ENCODE data around the gene ABCA2.
"Not testable (repeated sequence)": the region's sequence is repeated elsewhere in the genome, so short reads cannot be mapped to it uniquely, and the experiment has no call there.

ABCA2 gene

DNA sequence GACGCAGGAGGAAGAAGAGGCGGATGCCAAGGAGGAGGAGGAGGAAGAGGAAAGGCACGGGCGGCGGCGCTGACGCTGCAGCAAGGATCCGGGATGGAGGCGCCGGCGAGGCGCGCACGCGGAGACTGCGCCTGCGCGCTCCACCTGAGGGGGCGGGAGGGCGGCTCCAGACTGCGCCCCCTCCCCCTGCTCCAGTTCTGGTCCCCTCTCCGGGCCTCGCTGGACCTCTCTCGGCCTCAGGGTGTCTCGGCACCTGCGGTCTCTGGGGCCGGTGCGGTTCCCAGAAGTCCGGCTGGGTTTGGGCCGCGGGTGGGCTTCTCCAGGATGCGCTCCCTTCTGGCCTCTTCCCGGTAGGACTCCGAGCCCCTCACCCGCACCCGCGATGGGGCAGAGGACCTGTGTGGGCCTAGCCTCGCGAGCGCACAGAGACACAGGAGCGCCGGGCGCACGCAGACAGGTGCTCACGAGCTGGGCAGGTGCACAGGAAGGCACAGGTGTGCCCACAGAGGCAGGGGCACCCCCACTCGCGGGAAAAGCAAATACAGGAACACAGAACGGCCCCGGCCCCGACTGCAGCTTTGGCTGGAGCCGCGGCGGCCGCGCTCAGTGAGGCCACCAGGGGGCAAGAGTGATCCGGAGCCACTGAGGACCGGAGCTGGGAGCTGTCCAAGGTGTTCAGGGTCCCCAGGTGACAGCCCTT, 18.2 kb upstream of the ABCA2 start, which contains the start of gene NPDC1:
Gene NPDC1, minus strand, starts transcription at position 90 of the 700 bp plus-strand sequence. CDS start 188 bp downstream, outside the sequence.
- DNase-seq: peak; percentile 83

DNA sequence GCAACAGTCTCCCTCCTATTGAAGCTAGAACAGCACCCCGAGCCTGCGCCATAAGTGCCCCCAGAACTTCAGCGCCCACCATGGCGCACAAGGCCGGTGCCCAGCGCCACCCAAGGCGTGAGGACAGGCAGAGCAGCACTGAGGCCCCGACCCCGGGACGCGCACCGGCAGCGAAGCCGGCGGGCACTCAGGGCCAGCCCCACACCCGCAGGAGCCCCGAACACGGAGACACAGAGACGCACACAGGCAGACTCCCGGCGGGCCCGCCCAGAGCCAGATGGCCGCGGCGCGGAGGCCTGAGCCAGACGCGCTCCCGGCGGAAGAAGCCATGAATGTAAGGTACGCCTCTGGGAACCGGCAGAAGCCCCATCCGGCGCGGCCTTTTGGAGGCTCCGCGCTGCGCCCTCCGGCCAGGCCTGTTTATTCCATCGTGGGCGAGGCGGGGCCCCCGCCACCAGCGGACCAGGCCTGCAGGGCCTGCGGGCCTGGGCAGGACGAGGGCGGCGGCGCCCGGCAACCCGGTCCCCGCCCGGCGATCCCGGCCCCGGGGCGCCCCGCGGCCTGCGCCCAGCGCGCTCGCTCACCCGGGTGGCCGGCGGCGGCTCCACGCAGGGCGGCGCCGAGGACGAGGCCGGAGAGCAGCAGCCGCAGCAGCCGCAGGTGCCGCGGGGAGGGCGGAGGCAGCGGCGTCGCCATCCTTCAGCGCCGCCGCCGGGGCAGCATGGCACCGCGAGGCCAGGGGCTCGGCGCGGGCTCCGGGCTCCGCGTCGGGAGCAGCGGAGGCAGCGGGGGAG, 17.5 kb upstream of the ABCA2 start:
- DNase-seq: no peak

DNA sequence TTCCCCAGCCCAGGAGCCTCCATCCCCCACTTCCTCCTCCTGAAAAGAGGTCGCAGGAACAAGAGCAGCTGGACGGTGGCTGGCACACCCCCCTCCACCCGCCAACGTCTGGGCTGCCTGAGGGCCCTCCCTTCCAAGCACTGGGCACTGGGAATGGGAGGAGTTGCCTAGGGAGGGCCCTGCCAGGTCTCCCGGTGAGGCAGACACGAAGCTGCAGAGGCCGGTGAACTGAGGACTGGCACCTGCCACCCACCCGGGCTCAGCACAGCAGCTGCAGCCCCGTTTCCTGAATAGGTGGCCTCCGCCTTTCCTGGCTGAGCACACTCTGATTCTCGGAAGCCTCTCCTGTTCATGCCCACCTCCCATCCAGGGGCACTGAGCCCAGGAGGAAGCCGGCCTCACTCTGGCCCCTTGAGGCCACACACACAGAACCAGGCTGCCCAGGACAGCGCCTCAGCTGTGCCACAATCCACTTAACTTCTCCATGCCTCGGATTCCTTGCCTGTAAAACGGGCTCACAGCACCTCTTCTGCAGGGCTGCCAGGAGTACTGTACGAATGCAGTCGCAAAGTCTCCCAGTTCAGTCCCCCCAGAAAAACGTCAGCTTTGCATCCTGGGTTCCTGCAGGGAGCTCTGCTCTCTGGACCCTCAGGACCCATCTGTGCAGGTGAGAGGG, 16.6 kb upstream of the ABCA2 start:
- no peak for DNase-seq

DNA sequence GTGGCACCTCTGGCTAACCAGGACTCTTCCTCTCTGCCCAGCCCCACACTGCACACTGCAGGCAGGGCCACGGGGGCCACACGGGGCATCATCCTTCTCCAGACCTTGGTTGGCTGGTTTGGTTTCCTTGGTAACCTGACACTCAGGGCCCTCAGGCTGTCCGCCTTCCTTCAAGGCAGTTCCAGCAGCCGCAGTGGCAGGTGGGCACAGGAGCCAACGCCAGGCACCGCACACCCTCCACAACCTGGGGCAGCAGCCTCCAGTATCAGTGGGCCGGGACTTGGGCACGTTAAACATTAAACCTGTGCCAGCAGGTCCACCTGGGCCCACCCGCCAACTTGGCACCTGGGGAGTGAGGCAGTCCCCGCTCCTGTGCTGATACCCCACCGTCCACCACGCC, 16.0 kb upstream of the ABCA2 start:
- no peak for DNase-seq

DNA sequence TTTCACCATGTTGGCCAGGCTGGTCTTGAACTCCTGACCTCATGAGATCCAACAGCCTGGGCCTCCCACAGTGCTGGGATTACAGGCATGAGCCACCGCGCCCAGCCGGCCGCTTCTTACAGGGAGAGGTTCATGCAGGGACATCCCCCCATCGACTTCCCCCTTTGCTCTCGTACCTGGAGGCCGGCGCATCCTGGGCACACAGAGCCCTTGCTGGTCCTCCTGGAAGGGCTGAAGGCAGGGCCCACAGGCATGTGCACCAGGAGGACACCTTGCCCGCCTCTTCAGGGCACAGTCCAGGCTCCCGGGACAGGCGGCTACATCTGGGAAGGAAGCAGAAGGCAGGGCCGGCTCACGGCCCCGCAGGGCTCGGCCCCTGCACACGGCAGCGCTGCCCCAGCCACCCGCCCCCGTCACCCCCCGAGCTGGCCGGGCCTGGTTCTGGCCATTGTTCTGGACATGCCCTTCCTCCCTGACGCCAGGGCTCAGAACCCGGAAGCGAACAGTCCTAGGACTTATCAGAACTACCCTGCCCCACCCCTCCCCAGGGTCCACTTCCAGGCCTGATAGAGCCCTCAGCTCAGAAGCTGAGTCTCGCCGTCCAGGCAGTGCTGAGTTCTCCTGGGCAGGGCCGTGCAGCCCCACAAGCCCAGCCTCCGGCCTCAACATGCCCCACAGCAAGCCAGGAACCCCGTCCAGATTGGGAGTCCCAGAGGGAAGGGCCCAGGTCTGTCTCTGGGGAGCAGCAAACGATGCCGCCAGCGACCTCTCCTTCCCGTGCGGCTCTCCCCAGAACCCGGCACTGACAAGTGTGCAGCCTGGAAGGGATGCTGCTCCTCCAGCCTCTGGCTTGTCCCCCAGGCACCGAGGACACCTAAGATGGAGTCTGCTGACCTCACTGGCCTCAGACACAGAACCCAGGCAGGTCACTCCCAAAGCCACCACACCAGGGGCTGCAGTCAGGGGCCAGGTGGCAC, 15.0 kb upstream of the ABCA2 start:
- no peak for DNase-seq

- no peak for DNase-seq
Observed at GRCh38 chr9:137041124-137041523, 13.1 kb upstream of the ABCA2 start.

DNA sequence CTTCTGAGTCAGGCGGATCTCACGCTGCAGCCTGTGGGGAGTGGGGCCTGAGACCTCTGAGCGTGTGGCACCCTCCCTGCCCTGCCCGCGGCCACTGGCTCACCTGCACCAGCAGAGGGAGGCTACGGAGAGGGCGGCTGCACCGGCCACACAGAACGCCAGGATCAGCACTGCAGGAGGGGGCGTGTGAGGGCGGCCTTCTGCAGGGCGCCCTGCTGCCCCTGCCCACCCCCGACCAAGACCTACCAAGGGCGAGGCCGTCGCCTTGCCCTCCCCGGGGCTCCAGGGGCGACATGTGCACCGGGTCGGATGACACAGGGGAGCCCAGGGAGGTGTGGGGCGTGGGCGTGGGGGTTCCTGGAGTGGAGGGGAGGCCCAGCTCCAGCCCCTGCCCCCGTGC, 12.5 kb upstream of the ABCA2 start:
- no peak for DNase-seq

DNA sequence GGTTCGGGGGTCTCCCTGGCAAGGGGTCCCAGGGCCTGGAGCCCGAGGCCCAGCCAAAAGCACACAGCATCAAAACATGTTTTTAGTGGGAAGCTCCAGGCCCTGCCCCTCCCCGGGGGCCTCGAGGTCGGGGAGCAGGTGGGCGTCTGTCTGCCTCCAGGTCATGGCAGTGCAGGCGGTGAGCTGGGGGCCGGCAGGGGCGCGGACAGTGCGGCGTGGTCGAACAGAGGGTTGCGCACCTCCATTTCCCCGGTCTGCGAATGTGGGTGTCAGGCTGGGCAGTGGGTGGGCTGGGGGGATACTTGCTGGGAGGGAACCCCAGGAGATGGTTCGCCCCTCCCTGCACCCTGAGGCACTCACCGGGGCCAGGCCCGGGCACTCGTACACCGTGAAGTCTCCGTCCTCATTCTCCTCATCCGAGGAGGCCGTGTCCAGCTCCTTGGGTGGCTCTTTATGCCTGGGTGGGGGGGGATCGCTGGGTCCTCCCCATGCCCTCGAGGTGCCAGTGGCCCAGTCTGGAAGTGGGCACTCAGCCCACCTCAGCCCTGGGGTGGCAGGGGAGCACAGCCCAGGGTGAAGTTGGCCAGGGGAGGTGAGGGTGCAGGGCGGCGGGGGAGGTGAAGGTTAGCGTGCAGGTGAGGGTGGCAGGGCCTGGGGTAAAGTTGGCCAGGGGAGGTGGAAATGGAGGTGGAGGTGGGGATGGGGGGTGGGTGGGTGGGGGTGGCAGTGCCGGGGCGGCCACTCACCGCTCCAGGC, 11.8 kb upstream of the ABCA2 start:
- DNase-seq: no peak

DNA sequence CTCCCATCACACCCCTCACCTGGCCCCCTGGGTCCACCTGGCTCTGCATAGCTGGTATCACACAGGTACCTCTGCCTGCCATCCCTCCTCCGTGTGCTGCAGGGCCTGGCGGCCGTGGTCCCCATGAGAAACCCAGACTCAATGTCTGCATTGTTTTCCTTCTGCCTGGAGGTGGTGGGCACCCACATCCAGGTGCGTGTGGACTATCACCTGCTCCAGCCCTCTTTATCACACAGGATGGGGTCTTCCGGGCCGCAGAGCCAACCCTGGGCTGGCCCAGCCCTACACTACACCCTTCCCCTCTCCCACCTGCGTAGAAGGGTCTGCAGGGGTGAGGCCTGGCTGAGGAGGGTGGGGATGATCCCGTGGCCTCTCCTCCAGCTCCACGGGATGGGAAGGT, 10.9 kb upstream of the ABCA2 start:
- no peak for DNase-seq

DNA sequence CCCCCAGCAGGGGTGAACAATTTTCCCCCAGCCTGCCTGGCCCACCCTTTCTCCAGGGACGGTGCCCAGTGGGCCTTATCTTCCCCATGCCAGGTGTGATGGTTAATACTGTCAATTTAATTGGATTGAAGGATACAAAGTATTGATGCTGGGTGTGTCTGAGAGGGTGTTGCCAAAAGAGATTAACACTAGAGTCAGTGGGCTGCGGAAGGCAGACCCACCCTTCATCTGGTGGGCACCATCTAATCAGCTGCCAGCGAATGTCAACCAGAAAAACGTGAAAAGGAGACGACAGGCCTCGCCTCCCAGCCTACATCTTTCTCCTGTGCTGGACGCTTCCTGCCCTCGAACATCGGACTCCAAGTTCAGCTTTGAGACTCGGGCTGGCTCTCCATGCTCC, 9.4 kb upstream of the ABCA2 start:
- DNase-seq: no peak

DNA sequence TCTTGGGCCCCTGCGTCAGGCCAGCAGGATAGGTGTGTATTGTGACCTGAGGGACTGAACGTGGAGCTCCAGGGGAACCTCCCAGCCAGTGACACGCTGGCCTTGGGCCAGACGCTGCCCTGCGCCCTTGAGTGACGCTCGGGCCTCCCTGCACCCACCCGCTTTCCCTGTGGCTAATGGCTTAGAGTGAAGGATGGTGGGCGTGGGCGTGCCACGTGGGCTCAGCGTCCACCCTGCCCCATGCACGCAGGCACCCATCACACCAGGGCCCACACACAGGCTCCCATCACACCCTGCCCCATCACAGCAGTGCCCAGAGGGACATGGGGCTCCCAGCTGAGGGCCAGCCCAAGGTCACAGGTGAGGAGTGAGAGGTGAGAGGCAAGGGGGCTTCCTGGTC, 9.0 kb upstream of the ABCA2 start:
- DNase-seq: no peak

- DNase-seq: no peak
Observed at GRCh38 chr9:137035937-137036336, 7.9 kb upstream of the ABCA2 start.

- no peak for DNase-seq
Observed at GRCh38 chr9:137035507-137035834, 7.4 kb upstream of the ABCA2 start.

- DNase-seq: peak; percentile 89
Observed at GRCh38 chr9:137034709-137035506, 6.9 kb upstream of the ABCA2 start.

- no peak for DNase-seq
Observed at GRCh38 chr9:137034039-137034708, 6.1 kb upstream of the ABCA2 start.

DNA sequence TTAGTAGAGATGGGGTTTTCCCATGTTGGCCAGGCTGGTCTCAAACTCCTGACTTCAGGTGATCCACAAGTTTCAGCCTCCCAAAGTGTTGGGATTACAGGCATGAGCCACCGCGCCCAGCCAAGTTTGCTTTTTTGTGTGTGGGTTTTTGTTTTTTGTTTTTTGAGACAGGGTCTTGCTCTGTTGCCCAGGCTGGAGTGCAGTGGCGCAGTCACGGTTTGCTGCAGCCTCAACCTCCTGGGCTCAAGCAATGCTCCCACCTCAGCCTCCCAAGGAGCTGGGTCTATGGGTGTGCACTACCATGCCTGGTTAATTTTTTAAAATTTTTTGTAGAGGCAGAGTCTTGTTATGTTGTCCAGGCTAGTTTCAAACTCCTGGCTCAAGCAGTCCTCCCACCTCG, 5.4 kb upstream of the ABCA2 start:
- DNase-seq: not testable (repeated sequence)

GRCh38 chr9:137032858-137033257, 4.8 kb upstream of the ABCA2 start:
- DNase-seq: no peak

- no peak for DNase-seq
Observed at GRCh38 chr9:137031904-137032640, 4.0 kb upstream of the ABCA2 start, which contains the start of gene FUT7. FUT7 (minus strand) TSS chr9:137032088; CDS start chr9:137031991, 97 bp downstream.

All from stimulated activated CD4-positive, alpha-beta T cell treated with anti-CD3 and anti-CD28 coated beads, Interleukin-4, amount 100 ng/mL, for 1 hour (primary cell).